Esophagus muscularis mucosa (tissue), 3 donors: ENCODE data around the gene PRXL2B.

Experiments
- POLR2AphosphoS5 ChIP-seq, 2 donors: sonication (generic); formaldehyde crosslinking; IDR thresholded peaks; one replicate each; pipeline ENCODE4 v1.6.1; 2017; ENCODE audit warnings: antibody characterized with exemption in 2 of 2
- TF ChIP-seq, protein P1 (sequence below), 3 experiments: fragments of 200-600 bp in 2 of 3; fragments of 450-650 bp in 1 of 3; sonication (generic) in 2 of 3; IDR thresholded peaks; one replicate each; pipeline ENCODE4 v1.5.1; 2017 to 2019; ENCODE audit warnings: antibody characterized with exemption in 3 of 3, mild to moderate bottlenecking in 2 of 3, moderate library complexity in 1 of 3

GRCh38 chr1:2639607-2640521 is 53.3 kb downstream of the PRXL2B start:
- TF ChIP-seq, protein P1, sequence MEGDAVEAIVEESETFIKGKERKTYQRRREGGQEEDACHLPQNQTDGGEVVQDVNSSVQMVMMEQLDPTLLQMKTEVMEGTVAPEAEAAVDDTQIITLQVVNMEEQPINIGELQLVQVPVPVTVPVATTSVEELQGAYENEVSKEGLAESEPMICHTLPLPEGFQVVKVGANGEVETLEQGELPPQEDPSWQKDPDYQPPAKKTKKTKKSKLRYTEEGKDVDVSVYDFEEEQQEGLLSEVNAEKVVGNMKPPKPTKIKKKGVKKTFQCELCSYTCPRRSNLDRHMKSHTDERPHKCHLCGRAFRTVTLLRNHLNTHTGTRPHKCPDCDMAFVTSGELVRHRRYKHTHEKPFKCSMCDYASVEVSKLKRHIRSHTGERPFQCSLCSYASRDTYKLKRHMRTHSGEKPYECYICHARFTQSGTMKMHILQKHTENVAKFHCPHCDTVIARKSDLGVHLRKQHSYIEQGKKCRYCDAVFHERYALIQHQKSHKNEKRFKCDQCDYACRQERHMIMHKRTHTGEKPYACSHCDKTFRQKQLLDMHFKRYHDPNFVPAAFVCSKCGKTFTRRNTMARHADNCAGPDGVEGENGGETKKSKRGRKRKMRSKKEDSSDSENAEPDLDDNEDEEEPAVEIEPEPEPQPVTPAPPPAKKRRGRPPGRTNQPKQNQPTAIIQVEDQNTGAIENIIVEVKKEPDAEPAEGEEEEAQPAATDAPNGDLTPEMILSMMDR (IDR thresholded peaks at IDR 0.05) = no peak
- no peak for TF ChIP-seq POLR2AphosphoS5 (IDR thresholded peaks at IDR 0.05)
